GM19328 (cell line): ENCODE measurements around the gene LHFPL3.
"Not testable (repeated sequence)": the region's sequence is repeated elsewhere in the genome, so short reads cannot be mapped to it uniquely, and the experiment has no call there.

Experiments
- ATAC-seq: cut with Tn5 transposase; IDR thresholded peaks from one replicate; pipeline ENCODE4 v1.9.1; 2021; ENCODE audit warnings: mild to moderate bottlenecking, moderate library complexity; ENCODE audit not compliant: unreplicated experiment

Gene LHFPL3

DNA sequence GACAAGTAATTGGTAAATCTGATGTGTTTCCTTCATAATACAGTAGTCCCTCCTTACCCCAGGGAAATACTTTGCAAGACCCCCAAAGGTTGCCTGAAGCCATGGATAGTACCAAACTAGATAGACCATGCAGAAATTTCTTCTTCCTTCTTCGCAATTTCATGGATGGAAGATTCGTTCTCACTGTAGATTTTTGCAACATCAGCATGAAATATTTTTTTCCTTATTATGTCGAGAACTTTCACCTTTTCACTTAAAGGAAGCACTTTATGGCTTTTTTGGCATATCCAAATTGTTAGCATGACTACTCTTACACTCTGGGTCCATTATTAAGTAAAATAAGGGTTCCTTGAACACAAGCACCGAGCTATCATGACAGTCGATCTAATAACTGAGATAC, 333.2 kb downstream of the LHFPL3 start:
- ATAC-seq, result no peak

- ATAC-seq, result no peak
Measured at GRCh38 chr7:104664648-104665047, 336.2 kb downstream of the LHFPL3 start.

DNA sequence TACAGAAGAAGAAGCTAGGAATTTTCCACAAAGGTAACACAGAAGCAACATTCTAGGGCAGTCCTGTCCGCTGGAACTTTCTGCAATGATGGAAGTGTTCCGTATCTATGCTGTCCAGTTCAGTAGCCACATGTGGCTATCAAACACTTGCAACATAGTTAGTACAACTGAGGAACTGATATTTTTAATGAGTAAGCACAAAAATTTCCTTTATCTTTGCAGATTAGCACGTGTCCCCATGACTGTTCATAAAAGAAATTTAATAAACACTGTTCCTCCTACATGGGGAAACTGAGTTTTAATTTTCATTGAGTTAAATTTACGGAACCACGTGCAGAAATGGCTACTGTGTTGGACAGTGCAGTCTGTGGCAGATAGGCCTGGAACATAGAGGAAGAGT, 349.2 kb downstream of the LHFPL3 start:
- no peak for ATAC-seq

- no peak for ATAC-seq
Measured at GRCh38 chr7:104679085-104679484, 350.7 kb downstream of the LHFPL3 start.

DNA sequence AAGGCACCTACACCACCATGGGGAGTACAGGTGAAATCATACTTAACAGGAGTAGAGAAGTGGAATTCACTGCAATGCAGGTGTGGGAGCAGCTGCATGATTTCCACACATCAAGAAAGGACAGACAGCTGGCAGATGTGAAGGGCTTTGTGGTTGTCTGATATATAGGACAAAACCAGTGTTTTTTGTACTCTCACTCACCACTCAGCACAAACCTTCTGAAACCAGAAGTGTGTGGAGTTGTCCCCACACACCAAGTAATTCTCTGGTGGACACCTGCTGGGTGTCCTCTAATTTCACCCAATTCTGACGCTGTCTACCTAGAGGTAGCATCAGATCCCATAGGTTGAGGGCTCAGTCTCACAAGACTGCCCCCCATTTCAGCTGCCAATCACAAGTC, 357.9 kb downstream of the LHFPL3 start:
- no peak for ATAC-seq

GRCh38 chr7:104694710-104695109, 366.3 kb downstream of the LHFPL3 start:
- no peak for ATAC-seq

DNA sequence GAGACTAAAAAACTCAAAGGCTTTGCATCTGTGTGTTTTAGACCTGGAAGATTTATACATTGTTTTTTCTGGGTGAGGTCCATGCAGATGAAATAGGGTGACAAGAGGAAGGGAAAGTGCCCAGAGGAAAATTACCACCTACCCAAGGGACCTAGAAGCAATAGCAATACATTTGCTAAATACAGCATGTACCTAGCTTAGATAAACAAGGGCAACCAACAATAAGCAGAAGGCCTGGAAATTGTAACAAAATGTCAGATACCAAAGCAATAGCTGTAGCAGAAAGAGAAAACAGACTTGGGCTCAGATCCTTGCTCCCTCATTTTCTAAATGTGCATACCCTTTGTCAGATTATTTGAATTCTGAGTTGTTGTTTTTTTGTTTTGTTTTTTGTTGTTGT, 367.2 kb downstream of the LHFPL3 start:
- ATAC-seq, result no peak

- no peak for ATAC-seq
Measured at GRCh38 chr7:104700336-104700735, 371.9 kb downstream of the LHFPL3 start.

DNA sequence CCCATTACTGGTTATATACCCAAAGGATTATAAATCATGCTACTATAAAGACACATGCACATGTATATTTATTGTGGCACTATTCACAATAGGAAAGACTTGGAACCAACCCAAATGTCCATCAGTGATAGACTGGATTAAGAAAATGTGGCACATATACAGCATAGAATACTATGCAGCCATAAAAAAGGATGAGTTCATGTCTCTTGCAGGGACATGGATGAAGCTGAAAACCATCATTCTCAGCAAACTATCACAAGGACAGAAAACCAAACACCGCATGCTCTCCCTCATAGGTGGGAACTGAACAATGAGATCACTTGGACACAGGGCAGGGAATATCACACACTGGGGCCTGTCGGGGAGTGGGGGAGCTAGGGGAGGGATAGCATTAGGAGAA, 392.6 kb downstream of the LHFPL3 start:
- not testable (repeated sequence) for ATAC-seq

GRCh38 chr7:104723001-104723400, 394.6 kb downstream of the LHFPL3 start:
- ATAC-seq, result no peak

DNA sequence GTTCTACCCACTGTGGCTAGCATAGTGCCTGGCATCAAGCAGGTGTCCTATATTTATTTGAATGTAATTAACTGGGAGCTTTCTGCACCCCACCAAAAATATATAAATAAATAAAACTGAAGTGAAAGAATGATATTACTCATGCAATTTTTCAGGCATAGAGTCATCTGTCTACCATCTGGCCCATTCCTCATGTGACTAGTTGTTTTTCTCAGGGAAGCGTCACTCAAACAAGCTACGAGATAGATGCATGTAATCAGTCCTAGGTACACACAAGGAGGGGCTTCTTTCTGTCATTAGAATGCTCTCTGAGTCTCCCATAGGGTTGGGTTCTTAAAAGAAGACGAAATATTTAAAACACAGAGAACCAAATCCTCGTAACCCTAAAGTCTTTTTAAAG, 430.1 kb downstream of the LHFPL3 start:
- ATAC-seq, result no peak

- ATAC-seq, result no peak
Measured at GRCh38 chr7:104761892-104762291, 433.5 kb downstream of the LHFPL3 start.

- ATAC-seq, result no peak
Measured at GRCh38 chr7:104767113-104767512, 438.7 kb downstream of the LHFPL3 start.

DNA sequence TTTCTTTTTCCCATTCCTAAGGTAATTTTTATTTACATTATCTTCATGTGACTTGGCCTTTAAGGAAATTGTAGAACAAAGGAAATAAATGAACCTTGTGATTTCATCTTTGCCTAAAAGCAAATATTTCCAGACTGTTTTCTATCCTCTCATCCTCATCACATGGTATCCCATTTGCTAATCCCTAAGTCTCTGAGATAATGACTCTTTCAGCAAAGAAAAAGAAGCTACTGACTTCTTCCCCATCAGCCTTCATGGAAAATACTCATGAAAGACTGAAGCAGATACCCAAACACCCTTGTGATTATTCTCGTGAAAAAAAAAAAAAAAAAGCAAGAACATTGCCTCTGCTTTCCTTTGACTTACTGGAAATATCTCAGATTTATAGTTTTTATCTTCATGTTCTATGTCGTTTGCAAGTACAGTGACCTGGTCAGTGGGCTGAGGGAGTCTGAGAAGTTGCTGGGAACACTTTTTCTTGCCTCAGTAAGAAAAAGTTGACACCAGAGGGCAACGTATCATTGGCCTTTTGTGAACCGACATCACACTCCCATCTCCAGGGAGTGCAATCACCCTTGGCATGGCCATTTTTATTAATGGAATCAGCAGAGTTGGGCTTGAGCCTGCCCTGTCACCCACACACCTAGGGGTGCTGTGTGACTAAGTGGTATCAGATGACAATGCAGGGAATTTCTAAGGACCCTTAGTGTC, 439.6 kb downstream of the LHFPL3 start:
- no peak for ATAC-seq

GRCh38 chr7:104772405-104773345, 444.3 kb downstream of the LHFPL3 start:
- no peak for ATAC-seq

- no peak for ATAC-seq
Measured at GRCh38 chr7:104773796-104774195, 445.4 kb downstream of the LHFPL3 start.

DNA sequence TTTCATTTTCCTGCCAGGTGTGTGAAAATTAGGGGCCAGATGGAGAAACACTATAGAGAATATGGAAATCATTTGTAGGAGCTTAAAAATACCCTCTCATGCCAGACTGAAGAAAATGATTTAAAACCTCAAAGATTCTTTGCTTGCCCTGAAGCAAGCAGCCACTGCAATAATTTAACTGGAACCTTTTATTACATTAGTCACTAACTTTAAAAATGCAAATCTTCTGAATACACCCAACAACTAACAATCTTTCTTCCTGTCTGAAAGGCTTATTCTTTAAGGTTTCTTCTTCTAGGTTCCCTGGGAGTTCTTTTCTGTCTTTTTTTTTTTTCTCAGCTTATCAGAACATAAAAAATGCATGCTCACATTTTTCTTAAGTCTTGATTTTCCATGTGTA, 447.1 kb downstream of the LHFPL3 start:
- no peak for ATAC-seq

DNA sequence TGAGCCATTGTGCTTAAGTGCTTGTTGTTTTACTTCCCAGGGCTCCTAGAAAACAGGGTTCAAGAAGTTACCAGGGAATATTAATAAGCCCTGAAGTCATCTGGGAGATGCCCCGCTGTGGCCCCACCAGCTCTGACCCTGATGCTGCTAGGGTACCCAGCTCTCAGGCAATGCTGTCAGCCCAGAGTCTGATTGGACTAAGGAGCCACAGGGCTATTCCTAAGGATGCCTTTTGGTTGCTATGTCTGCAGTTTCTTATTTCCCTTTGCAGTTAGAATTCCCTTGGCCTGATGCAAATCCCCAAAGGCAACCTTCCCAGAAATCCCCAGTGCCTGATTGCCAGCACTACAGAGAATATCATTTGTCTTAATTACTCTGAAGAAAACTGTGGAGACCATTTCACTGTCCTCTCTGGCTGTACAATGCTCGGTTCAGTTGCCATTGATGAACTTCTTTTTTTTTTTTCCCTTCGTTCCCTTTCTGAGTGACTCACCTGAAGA, 448.9 kb downstream of the LHFPL3 start:
- ATAC-seq, result no peak

- no peak for ATAC-seq
Measured at GRCh38 chr7:104779888-104780287, 451.5 kb downstream of the LHFPL3 start.

DNA sequence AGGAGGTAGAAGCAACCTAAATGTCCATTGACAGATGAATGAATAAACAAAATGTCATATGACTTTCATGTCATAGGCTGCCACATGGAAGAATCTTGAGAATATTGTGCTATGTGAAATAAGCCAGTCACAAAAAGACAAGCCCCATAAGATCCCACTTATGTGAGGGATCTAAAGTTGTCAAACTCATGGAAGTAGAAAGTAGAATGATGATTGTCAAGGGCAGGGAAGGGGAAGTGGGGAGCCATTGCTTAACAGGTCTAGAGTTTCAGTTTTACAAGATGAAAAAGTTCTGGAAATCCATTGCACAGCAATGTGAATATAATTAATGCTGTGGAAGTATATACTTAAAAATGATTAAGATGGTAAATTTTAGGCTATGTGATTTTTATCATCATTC, 456.3 kb downstream of the LHFPL3 start:
- ATAC-seq, result no peak

DNA sequence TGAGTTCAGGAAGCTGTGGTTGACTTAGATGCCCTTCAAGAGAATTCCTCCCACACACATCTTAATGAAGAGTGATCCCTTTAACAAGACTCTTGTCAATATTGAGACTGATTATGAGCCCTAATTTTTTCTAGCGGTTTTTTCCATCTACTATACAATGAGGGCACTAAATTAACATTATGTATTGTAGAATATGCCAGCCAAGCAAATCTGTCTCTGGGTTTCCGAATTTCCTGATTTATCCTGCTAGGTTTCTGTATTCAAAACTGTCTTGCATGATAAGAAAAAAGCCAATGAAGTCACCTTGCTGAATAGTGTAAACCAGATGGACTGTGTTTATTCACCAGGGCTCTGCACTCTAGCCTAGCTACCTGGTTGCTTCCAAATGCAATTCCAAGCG, 461.4 kb downstream of the LHFPL3 start:
- no peak for ATAC-seq

DNA sequence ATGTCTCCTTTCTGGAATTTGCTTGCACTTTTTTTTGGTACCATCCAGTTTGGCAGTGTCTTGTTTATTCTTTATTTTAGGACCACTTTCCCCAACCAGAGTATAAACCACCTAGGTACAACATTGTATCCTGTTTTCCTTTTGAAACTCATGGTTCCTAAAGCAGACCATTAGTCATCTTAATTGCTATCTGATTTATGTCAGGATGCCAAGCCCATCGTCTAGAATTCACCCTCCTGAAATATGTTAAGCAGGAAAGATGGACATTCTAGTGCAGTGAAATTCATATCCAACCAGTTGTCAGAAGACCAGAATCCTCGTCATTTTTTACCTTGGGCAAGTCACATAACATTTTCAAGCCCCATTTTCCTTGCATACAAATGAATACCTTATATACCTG, 462.0 kb downstream of the LHFPL3 start:
- no peak for ATAC-seq
